K562 (cell line): ENCODE results near the gene FOXA3.

Experiments used
- CTCF ChIP-seq, 3 experiments: IDR thresholded peaks in 2 of 3; conservative IDR thresholded peaks in 1 of 3; 2 replicates each; pipeline ENCODE4 v1.5.1; 2011 to 2012; ENCODE audit warnings: low read length in 3 of 3, mild to moderate bottlenecking in 3 of 3, control low read depth in 2 of 3, improper control_type of control experiment in 1 of 3, inconsistent platforms in 1 of 3, low read depth in 1 of 3, mixed read lengths in 1 of 3, moderate library complexity in 1 of 3; ENCODE audit not compliant: insufficient read depth in 2 of 3
- EZH2 ChIP-seq: IDR thresholded peaks from 2 replicates; pipeline ENCODE4 v1.6.1; 2012; ENCODE audit warnings: low read depth, mild to moderate bottlenecking, inconsistent platforms, low read length, borderline replicate concordance
- NFIC ChIP-seq: fragments of 450-650 bp; IDR thresholded peaks from 2 replicates; pipeline ENCODE4 v1.6.1; 2017; ENCODE audit warnings: mild to moderate bottlenecking, inconsistent platforms

DNA sequence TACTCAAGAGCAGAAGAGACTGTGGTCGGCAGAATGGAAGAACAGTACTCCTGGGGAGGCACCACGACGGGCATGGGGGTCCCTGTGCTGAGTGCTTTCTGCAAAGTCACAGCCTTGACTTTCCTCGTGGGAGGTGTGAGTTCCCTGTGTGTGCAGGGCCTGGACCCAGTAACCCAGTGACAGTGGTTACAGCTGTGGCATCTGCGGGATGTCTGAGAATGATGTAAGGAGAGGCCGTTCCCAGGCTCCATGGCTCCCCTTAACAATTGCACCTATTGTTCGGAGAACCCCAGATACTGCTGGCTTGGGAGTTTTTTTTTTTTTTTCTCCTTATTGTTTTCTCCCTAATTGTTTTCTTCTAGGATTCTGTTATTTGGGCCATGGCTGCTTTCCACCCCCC, 55.6 kb downstream of the FOXA3 start:
- TF ChIP-seq CTCF (IDR thresholded peaks at IDR 0.05 in 2 of 3, conservative IDR thresholded peaks at IDR 0.05 in 1 of 3; ENCODE audit: insufficient read depth in 2 of 3, low read depth in 1 of 3, low read length in 3 of 3) (no peak), EZH2 (no peak), NFIC (no peak)
